Tibial nerve (tissue), 3 donors: ENCODE results near the gene VTI1A.

Experiments used
- CTCF ChIP-seq, 5 experiments: fragments of 200-600 bp in 3 of 5; fragments of 450-650 bp in 2 of 5; sonication (generic) in 3 of 5; IDR thresholded peaks; one replicate each; pipeline ENCODE4 v1.5.1; 2016 to 2019; ENCODE audit warnings: antibody characterized with exemption in 5 of 5, mild to moderate bottlenecking in 3 of 5, moderate library complexity in 2 of 5
- POLR2A ChIP-seq, 2 donors: fragments of 450-650 bp; IDR thresholded peaks; one replicate each; pipeline ENCODE4 v1.6.1; 2017; ENCODE audit warnings: antibody characterized with exemption in 2 of 2, mild to moderate bottlenecking in 2 of 2, moderate library complexity in 2 of 2

GRCh38 chr10:112728118-112728883 lies 281.3 kb downstream of the VTI1A start:
- no peak for TF ChIP-seq POLR2A (IDR thresholded peaks at IDR 0.05)
- TF ChIP-seq CTCF (IDR thresholded peaks at IDR 0.05), result no peak
